ENCODE results near the gene OR9A2.

The OR9A2 gene

DNA sequence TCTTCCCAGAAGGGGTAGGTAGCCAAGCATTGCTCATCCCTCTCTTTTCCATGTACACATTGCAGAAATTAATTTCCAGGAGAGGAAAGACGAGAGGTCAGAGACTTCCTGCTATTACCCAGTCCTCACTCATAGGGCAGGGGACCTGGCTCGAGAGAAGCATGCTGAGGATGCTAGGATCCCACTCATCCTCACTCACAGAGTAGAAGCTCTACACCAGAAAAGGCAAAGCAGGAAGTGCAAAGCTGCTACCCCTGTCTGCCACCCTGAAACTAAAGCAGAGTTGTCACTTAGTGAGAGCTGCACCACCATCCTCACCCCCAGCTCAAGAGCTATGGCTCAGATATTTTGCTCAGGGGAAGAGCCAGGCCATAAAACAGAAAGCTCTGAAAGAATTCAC, 9.9 kb downstream of the OR9A2 start:
- H3K9me3 ChIP-seq (ENCODE audit: control insufficient read depth, low read depth, low read length): no peaks in the 10 kb centered on the region
- no peaks in the 10 kb centered on the region for H3K27me3 ChIP-seq (ENCODE audit: control insufficient read depth, insufficient read depth, low read length)
- no peaks in the 10 kb centered on the region for H3K4me1 ChIP-seq (ENCODE audit: control insufficient read depth, low read depth, low read length)
- H3K27ac ChIP-seq (ENCODE audit: low read length): no peak overlapping the region
- H3K9ac ChIP-seq (ENCODE audit: low read length): no peak overlapping the region
- H3K4me3 ChIP-seq (ENCODE audit: low read length): no peak overlapping the region
- H3K36me3 ChIP-seq (ENCODE audit: control insufficient read depth, low read depth, low read length): no peaks in the 10 kb centered on the region

DNA sequence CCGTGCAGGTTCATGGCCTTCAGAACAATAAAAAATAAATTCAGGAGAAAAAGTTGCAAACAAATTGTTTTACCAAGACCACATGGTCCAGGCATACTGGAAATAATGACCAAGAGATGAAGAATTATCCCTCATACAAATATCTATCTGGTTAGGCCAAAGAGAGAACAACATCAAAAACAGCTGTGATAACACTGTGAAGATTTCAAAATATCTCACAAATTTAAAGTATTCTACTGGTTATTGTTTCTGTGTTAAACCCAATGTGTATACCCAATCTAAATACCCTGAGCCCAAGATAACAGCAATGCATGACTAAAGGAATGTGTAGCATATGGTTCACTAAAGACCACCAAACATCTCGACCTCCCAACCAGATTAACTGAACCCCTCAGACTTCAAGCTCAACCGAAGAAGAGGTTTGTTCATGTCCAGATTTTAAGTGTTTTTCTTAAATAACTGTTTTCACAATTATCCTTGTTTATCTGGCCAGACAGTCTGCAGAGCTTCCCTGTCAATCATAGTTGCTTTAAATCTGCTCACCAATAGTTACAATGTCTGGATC, 10.9 kb downstream of the OR9A2 start:
- no peak overlapping the region for H3K27ac ChIP-seq (ENCODE audit: low read length)
- H3K4me3 ChIP-seq (ENCODE audit: low read length): no peak overlapping the region
- no peaks in the 10 kb centered on the region for H3K27me3 ChIP-seq (ENCODE audit: control insufficient read depth, insufficient read depth, low read length)
- no peaks in the 10 kb centered on the region for H3K36me3 ChIP-seq (ENCODE audit: control insufficient read depth, low read depth, low read length)
- no peak overlapping the region for H3K9ac ChIP-seq (ENCODE audit: low read length)
- no peaks in the 10 kb centered on the region for H3K4me1 ChIP-seq (ENCODE audit: control insufficient read depth, low read depth, low read length)
- H3K9me3 ChIP-seq (ENCODE audit: control insufficient read depth, low read depth, low read length): no peaks in the 10 kb centered on the region

DNA sequence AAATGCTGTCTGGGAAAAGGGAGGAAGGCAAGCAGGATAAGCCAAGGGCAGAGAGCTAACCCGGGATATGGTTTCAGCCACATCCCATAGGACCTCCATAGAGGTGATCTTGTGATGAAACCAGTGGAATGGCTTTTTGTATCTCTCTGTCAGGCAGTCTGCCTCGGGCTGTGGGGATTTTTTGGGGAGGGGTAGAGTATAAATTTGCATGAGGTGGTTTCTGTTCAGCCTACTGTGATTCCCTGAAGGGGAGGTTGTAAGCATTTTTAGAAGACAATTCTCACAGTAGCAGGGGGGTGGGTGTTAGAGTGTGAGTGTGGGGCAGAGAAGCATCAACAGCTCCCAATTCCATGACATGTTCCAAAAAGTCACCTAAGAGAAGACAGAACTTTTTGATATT, 11.8 kb downstream of the OR9A2 start:
- Histone ChIP-seq H3K9me3 (ENCODE audit: control insufficient read depth, low read depth, low read length) (no peaks in the 10 kb centered on the region), H3K27ac (ENCODE audit: low read length) (no peak overlapping the region), H3K4me1 (ENCODE audit: control insufficient read depth, low read depth, low read length) (no peaks in the 10 kb centered on the region), H3K27me3 (ENCODE audit: control insufficient read depth, insufficient read depth, low read length) (no peaks in the 10 kb centered on the region), H3K36me3 (ENCODE audit: control insufficient read depth, low read depth, low read length) (no peaks in the 10 kb centered on the region), H3K9ac (ENCODE audit: low read length) (no peak overlapping the region), H3K4me3 (ENCODE audit: low read length) (no peak overlapping the region)

DNA sequence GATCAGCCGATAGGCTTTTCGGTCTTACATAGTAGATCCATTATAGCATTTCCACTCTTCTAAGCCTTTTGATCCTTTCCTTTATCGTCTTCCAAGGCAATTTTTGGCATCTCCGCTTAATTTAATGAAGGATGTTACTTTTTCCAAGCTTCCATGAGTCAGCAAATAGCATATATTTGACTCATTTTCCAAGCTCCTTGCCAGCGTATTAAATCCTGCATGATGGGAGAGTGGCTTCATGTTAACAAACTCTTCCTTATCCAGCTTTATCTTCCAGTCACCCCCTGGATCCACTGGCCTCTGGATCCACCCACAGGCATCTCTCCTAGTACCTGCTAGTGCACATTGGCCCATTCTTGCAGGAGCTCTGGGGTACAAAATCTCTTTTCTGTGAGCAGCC, 13.0 kb downstream of the OR9A2 start:
- Histone ChIP-seq H3K4me1 (ENCODE audit: control insufficient read depth, low read depth, low read length) (no peaks in the 10 kb centered on the region), H3K36me3 (ENCODE audit: control insufficient read depth, low read depth, low read length) (no peaks in the 10 kb centered on the region), H3K9ac (ENCODE audit: low read length) (no peak overlapping the region), H3K27ac (ENCODE audit: low read length) (no peak overlapping the region), H3K27me3 (ENCODE audit: control insufficient read depth, insufficient read depth, low read length) (no peaks in the 10 kb centered on the region), H3K9me3 (ENCODE audit: control insufficient read depth, low read depth, low read length) (no peaks in the 10 kb centered on the region), H3K4me3 (ENCODE audit: low read length) (no peak overlapping the region)

DNA sequence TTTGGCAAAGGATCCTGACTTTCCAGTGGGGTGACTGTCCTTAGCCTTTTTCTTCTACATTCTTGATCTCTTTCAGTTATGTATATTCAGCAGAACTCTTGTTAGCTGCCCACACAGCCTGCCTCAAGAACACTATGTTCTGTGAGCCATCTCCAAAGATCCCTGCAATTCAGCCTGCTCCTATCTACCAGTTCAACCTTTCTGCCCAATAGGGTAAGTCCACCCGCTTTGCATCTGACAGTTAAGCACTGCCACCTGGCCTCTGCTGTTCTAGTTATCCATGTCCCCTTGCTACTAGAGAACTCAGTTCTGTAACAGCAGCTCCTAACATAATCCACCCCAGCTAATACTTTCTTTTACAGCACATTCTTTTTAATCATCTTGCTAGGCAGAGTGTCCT, 13.5 kb downstream of the OR9A2 start:
- Histone ChIP-seq H3K4me1 (ENCODE audit: control insufficient read depth, low read depth, low read length) (no peaks in the 10 kb centered on the region), H3K9me3 (ENCODE audit: control insufficient read depth, low read depth, low read length) (no peaks in the 10 kb centered on the region), H3K27me3 (ENCODE audit: control insufficient read depth, insufficient read depth, low read length) (no peaks in the 10 kb centered on the region), H3K27ac (ENCODE audit: low read length) (no peak overlapping the region), H3K36me3 (ENCODE audit: control insufficient read depth, low read depth, low read length) (no peaks in the 10 kb centered on the region), H3K4me3 (ENCODE audit: low read length) (no peak overlapping the region), H3K9ac (ENCODE audit: low read length) (no peak overlapping the region)

DNA sequence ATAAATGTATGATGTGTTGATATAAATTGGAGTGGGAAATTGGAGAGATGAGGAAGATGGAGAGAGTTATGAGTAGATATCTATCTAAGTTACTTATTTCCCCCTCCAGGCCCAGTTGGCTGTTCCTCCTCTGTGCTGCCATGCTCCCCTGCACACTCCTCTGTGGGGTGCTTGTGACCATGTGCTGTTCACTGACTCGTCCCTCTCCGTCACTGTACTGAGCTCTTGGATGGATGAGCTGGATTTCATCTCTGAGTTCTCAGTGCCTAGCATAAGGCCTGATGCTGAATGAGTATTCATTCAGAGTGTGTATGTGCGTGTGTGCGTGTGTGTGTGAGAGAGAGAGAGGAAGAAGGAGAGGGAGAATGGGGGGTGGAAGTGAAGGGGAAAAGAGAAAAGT, 14.5 kb downstream of the OR9A2 start:
- H3K9ac ChIP-seq (ENCODE audit: low read length): no peak overlapping the region
- H3K4me3 ChIP-seq (ENCODE audit: low read length): no peak overlapping the region
- no peak overlapping the region for H3K27ac ChIP-seq (ENCODE audit: low read length)
- no peaks in the 10 kb centered on the region for H3K27me3 ChIP-seq (ENCODE audit: control insufficient read depth, insufficient read depth, low read length)
- no peaks in the 10 kb centered on the region for H3K36me3 ChIP-seq (ENCODE audit: control insufficient read depth, low read depth, low read length)
- H3K4me1 ChIP-seq (ENCODE audit: control insufficient read depth, low read depth, low read length): no peaks in the 10 kb centered on the region
- no peaks in the 10 kb centered on the region for H3K9me3 ChIP-seq (ENCODE audit: control insufficient read depth, low read depth, low read length)

DNA sequence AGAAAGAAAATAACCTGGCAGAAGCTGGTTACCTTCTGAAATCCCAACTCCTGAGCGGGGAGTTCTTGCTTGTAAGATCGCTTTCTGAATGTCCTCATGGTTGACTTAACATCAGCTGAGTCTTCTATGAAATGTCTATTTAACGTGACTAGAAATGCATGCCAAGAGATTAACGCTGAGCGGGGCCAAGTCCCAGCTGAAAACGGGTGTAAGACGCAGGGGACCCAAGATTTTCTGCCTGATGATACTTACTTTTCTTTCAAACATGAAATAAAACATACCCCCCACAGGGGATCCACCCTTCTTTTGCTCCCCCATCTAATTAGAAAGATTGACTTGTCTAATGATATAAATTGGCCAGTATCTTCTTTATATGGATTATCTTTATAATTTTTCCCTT, 14.9 kb downstream of the OR9A2 start:
- Histone ChIP-seq H3K4me3 (ENCODE audit: low read length) (no peak overlapping the region), H3K27me3 (ENCODE audit: control insufficient read depth, insufficient read depth, low read length) (no peaks in the 10 kb centered on the region), H3K4me1 (ENCODE audit: control insufficient read depth, low read depth, low read length) (no peaks in the 10 kb centered on the region), H3K36me3 (ENCODE audit: control insufficient read depth, low read depth, low read length) (no peaks in the 10 kb centered on the region), H3K27ac (ENCODE audit: low read length) (no peak overlapping the region), H3K9me3 (ENCODE audit: control insufficient read depth, low read depth, low read length) (no peaks in the 10 kb centered on the region), H3K9ac (ENCODE audit: low read length) (no peak overlapping the region)

DNA sequence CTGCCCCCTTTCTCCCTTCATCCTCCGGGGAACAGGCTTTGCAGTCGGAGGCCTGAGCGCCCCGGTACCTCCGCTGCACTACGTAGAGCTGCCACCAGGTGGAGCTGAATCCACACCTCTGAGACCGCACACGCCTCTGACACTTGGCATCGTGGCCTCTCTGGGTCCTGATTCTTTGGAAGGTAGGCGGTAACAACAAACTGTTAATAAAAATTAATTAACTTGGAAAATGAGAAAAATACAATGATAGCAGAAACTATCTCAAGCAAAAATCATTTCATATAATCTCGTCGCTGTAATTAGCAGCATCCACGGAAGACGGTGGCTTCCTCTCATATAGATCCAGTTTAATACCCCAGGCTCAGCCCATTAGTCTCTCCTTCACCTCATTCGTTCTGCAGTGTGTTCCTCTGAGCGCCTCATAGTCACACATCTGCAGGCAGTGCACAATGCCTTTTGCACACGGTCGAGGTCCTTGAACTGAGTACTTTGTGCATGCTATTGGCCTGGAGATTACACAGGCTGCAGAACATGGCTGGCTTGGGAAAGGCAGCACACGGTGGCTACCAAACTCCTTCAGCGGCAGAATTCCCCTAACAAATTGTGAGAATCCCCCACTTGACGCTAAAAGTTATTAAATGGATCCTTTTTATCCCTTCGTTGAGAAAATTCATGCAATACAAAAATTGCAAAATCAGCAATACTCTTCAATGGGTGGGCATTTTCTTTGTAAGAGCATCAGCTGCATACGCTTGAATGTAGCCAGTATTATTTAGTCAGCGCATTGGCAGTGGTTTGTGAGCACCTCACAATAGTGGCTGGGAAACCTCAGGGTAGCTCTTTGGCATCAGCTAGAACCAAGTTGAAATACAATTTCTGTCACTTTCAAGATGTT, 18.7 kb downstream of the OR9A2 start:
- no peaks in the 10 kb centered on the region for H3K27me3 ChIP-seq (ENCODE audit: control insufficient read depth, insufficient read depth, low read length)
- H3K4me3 ChIP-seq (ENCODE audit: low read length): no peak overlapping the region
- H3K27ac ChIP-seq (ENCODE audit: low read length): no peak overlapping the region
- no peaks in the 10 kb centered on the region for H3K9me3 ChIP-seq (ENCODE audit: control insufficient read depth, low read depth, low read length)
- no peak overlapping the region for H3K9ac ChIP-seq (ENCODE audit: low read length)
- H3K4me1 ChIP-seq (ENCODE audit: control insufficient read depth, low read depth, low read length): no peaks in the 10 kb centered on the region
- no peaks in the 10 kb centered on the region for H3K36me3 ChIP-seq (ENCODE audit: control insufficient read depth, low read depth, low read length)

DNA sequence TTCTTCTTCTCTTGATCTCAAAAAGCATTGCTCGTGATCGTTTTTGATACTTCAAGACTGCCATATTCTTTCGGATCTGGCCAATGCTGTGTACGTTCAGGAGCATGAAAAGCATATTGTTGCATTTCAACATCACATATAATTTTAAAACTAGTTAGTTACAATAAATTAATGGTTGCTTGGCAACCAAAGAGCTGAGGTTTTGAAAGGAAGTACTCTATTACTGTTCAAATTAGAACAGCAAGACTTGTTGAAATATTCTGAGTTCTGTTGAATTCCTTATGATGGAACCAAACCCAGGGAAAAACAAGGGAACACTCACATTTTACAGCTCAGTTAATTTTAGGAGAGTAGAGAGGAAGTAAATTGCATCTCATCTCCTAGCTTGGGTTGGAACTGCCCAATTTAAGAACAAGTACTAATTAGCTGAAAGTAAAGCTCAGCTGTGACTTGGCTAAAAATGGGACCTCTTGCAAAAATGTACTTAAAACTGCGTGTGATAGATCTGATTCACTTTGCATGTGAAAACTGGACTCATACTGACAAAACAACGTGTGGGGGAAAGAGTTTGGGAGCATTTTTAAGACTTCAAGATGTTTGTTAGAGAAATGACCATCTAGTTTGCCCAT, 21.2 kb downstream of the OR9A2 start:
- no peaks in the 10 kb centered on the region for H3K4me1 ChIP-seq (ENCODE audit: control insufficient read depth, low read depth, low read length)
- no peak overlapping the region for H3K27ac ChIP-seq (ENCODE audit: low read length)
- no peak overlapping the region for H3K4me3 ChIP-seq (ENCODE audit: low read length)
- H3K9ac ChIP-seq (ENCODE audit: low read length): no peak overlapping the region
- H3K36me3 ChIP-seq (ENCODE audit: control insufficient read depth, low read depth, low read length): no peaks in the 10 kb centered on the region
- no peaks in the 10 kb centered on the region for H3K27me3 ChIP-seq (ENCODE audit: control insufficient read depth, insufficient read depth, low read length)
- no peaks in the 10 kb centered on the region for H3K9me3 ChIP-seq (ENCODE audit: control insufficient read depth, low read depth, low read length)

DNA sequence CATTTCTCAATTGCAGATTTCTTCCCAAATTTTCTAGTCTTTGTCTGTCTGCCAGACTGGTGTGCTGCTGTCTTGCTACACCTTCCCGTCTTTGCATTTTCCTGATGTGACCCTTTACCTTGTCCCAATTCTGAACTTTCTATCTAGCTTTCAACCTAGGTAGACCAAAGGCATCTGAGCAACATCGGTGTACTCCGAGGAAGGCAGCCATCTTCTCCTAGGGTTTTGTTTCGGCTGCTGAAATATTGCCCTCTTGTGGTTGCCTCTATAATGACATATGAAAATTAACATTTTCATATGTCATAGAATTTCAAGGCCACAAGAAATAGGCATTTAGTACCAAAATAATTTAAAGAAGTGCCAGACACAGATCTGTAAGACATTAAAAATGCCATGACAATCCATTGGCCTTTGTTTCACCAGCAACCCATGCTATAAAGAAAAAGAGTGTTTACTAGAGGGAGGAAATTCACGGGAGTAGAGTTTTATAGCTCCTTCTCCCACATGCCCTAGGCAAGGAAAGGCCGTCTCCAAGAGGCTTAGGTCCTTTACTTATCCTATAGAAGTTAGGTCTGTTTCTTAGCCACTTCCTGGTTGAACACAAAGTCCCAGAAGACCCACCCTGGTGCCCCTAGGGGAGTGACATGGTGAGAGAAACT, 23.4 kb downstream of the OR9A2 start:
- Histone ChIP-seq H3K27ac (ENCODE audit: low read length) (no peak overlapping the region), H3K9ac (ENCODE audit: low read length) (no peak overlapping the region), H3K4me3 (ENCODE audit: low read length) (no peak overlapping the region), H3K27me3 (ENCODE audit: control insufficient read depth, insufficient read depth, low read length) (no peaks in the 10 kb centered on the region), H3K9me3 (ENCODE audit: control insufficient read depth, low read depth, low read length) (no peaks in the 10 kb centered on the region), H3K4me1 (ENCODE audit: control insufficient read depth, low read depth, low read length) (no peaks in the 10 kb centered on the region), H3K36me3 (ENCODE audit: control insufficient read depth, low read depth, low read length) (no peaks in the 10 kb centered on the region)

DNA sequence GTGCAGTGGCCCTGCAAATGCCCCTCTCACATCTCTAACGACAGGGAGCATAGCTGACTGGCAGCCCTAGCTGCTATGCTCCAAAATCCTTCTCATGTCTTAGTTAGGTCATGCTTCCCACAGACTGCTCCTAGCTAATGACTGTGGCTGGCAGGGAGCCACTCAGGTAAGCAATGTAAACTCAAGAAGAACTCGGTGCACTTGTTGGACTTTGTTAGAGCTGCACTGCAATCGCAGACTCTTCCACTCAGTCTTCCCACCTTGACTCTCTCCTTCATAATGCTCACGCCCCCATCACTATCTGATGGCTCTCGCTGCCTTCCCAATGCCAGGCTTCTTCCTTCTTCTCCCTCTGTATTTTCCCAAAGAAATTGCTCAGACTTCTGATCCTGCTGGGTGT, 24.0 kb downstream of the OR9A2 start:
- no peak overlapping the region for H3K9ac ChIP-seq (ENCODE audit: low read length)

More for the DNA sequence above, 24.0 kb downstream of the OR9A2 start:
- no peak overlapping the region for H3K27ac ChIP-seq (ENCODE audit: low read length)
- no peak overlapping the region for H3K4me3 ChIP-seq (ENCODE audit: low read length)
- H3K36me3 ChIP-seq (ENCODE audit: control insufficient read depth, low read depth, low read length): no peaks in the 10 kb centered on the region
- no peaks in the 10 kb centered on the region for H3K9me3 ChIP-seq (ENCODE audit: control insufficient read depth, low read depth, low read length)
- H3K4me1 ChIP-seq (ENCODE audit: control insufficient read depth, low read depth, low read length): no peaks in the 10 kb centered on the region
- no peaks in the 10 kb centered on the region for H3K27me3 ChIP-seq (ENCODE audit: control insufficient read depth, insufficient read depth, low read length)
